OCI-LY7 (cell line): ENCODE measurements around the gene VSIG2.

ENCODE experiments used
- CTCF ChIP-seq: fragments of 200-600 bp; sonication (generic); conservative IDR thresholded peaks from 2 replicates; pipeline ENCODE4 v1.5.1; 2014; ENCODE audit warnings: mild to moderate bottlenecking, antibody characterized with exemption, low read length, moderate library complexity, mixed read lengths
- EZH2phosphoT487 ChIP-seq: fragments of 200-600 bp; sonication (generic); IDR thresholded peaks from 2 replicates; pipeline ENCODE4 v1.6.1; 2018; ENCODE audit warnings: low read depth, borderline replicate concordance, mild to moderate bottlenecking, mixed run types, antibody characterized with exemption, low read length, moderate library complexity, mixed read lengths

GRCh38 chr11:124758355-124759265 lies 6.6 kb upstream of the VSIG2 start:
- TF ChIP-seq CTCF (peak; percentile 81), EZH2phosphoT487 (no peak)
